GM21423 (cell line): ENCODE results near the gene CPA1.
"Not testable (repeated sequence)": the region's sequence is repeated elsewhere in the genome, so short reads cannot be mapped to it uniquely, and the experiment has no call there.

Source experiments
- ATAC-seq: cut with Tn5 transposase; IDR thresholded peaks from one replicate; pipeline ENCODE4 v1.9.1; 2021; ENCODE audit warnings: mild to moderate bottlenecking, moderate library complexity; ENCODE audit not compliant: unreplicated experiment

CPA1 gene

DNA sequence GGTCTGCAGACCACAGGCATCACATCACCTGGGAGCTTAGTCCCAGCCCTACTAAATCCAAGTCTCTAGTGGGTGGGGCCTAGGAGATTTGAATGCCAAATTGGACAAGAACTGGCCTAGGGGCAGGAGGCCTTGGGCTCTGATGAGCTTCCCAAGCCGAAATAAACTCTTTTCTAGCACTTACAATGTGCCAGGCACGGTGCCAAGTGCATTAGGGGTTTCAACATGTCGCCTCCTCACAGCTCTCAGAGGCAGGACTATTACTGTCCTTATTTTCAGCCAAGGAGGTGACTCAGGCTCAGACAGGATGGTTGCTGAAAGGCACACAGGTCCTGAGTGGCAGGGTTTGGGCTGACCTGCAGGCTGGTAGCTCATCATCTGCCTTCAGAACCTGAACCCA lies 9.2 kb upstream of the CPA1 start:
- no peak for ATAC-seq

- ATAC-seq, result no peak
Observed at GRCh38 chr7:130372402-130373165, 7.7 kb upstream of the CPA1 start.

- ATAC-seq, result no peak
Observed at GRCh38 chr7:130374507-130374906, 5.8 kb upstream of the CPA1 start.

- ATAC-seq, result not testable (repeated sequence)
Observed at GRCh38 chr7:130376461-130376860, 3.8 kb upstream of the CPA1 start.

DNA sequence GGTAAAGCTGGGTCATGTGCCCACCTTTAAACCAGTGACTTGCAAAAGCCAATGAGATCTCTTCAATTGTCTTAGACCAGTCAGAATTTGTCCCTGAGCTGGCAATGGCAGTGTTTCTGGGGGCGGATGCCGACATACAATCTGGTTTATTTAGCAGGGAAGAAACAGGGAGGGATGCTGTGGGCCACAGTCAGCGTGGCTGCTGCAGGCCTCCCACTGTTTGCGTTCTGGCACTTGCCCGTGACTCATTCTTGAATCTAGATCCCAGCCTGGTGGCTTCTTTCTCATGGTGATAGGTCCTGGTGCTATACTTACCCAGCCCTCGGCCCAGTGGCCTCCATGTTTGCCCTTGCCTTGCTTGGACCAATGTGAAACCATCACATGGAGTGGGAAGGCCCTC lies 3.1 kb upstream of the CPA1 start:
- ATAC-seq, result no peak

DNA sequence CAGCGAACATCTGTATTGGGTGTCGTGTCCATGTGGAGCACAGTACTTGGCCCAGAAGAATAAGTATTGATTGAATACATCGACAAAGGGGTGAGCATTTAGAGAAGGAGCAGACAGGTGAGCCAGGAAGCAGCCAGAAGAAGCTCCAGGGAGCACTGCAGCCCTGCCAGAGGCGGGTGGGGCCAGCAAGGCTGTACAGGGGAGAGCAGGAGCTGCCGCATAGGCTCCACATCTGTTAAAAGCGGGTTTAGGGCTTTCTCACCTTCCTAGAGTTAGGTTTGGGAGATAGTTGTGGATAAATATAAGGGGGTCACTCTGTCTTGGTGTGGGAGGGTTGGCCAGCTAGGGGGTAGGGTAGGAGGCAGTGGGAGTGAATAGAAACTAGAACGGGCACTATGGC lies 1.3 kb upstream of the CPA1 start:
- no peak for ATAC-seq

GRCh38 chr7:130379532-130379920 lies 768 bp upstream of the CPA1 start:
- no peak for ATAC-seq

- ATAC-seq, result no peak
Observed at GRCh38 chr7:130380861-130381455, 664 bp downstream of the CPA1 start.

- no peak for ATAC-seq
Observed at GRCh38 chr7:130381468-130382312, 1.4 kb downstream of the CPA1 start.

DNA sequence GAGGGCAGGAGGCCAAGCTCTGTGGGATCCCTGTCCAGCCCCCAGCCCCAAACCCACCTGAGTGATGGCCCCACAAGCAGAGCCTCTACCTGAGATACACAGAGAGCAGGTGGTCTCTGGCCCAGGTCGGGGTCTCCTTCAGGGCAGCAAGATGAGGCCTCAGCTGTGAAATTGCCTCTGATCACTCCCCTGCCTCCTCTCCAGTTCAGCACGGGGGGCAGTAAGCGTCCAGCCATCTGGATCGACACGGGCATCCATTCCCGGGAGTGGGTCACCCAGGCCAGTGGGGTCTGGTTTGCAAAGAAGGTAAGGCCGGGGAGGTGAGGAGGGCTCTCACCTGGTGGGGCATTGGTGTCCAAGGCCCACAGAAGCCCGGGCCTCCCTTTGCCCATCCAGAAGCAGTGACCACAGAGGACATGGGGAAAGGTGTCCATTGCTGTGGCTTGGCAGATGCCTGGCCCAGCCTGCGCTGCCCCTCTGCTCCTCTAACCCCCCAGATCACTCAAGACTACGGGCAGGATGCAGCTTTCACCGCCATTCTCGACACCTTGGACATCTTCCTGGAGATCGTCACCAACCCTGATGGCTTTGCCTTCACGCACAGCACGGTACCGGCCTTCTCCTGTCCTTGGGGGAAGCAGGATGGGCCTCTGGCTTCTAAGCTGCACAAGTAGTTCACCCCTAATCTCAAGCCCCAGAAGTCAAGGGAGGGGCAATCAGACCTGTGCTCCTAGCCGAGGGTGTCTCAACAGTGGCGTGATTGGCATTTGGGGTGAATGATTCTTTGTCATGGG lies 3.1 kb downstream of the CPA1 start:
- ATAC-seq, result no peak

DNA sequence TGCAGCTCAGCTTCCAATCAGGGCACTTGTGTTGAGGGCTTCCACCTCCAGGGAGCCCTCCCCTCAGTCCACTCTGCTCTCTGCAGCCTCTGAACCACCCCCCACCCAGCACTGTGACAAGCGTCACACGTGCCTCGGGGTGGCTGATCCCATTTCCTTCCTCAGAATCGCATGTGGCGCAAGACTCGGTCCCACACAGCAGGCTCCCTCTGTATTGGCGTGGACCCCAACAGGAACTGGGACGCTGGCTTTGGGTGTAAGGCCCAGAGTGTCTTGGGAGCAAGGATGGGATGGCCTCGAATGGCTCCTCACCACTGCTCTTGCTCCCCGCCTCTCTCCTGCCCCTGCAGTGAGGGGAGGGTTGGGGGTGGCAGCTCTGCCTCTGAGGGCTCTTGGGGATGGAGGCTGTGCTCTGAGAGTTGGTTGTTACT lies 4.1 kb downstream of the CPA1 start:
- ATAC-seq, result no peak

DNA sequence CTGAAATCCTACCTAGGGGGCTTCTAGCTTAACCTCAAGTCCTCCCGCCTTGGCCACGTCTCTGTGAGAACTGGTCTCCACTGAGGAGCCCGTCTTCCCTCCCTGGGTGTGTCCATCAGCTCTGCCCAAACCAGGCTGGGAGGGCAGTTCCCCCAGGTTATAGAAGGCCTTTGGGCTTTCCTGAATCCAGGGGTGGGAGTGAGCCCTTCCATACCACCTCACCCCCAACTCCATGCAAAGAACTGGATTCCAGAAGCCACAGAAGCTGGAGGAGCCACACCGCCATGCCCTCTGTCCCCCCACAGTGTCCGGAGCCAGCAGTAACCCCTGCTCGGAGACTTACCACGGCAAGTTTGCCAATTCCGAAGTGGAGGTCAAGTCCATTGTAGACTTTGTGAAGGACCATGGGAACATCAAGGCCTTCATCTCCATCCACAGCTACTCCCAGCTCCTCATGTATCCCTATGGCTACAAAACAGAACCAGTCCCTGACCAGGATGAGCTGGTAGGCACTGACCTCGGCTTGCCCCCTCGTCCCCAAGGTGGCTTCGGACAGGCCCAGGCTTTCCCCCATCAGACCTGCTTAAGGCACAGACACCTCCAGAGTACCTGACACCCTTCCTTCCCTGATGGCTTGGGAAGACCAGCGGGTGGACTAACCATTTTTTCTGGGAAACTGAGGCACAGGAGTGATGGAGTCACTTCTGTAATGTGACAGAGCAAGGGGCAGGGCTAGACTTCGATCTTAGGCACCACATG lies 4.7 kb downstream of the CPA1 start:
- ATAC-seq, result no peak

DNA sequence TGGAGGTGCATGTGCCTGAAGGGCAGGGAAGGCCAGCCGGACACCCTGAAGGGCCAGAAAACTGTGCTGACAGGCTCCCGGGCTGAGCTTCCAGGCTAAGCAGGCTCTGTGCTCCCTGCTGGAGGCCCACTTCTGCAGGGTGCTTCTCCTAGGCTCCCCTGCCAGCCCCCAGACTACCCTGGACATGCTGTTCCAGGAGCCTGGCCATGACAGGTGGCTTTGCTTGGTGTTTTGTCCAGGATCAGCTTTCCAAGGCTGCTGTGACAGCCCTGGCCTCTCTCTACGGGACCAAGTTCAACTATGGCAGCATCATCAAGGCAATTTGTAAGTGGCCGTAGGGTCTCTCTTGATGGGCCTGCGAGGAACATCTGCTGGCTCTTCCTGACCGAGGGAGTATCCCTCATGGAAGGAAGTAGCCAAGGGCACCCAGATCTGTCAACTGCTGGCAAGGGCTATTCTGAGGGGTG lies 5.3 kb downstream of the CPA1 start:
- no peak for ATAC-seq

DNA sequence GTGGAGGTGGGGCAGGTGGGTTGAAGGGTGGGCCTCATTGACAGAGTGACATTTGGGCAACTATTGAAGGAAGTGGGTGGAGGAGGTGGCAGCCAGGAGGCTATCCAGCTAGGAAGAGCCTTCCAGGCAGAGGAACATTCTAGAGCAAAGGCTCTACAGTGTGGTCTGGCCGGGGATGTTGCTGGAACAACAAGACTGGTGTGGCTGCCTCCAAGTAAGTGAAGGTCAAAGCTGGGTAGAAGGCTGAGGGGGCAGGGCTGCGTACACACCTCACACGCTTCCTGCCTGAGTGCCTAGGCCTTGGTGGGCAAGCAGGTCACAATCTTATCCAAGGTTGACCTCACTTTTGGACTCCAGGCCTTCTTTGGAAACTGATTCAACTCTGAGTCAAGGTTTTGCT lies 6.6 kb downstream of the CPA1 start:
- no peak for ATAC-seq

- ATAC-seq, result no peak
Observed at GRCh38 chr7:130387306-130387627, 7.0 kb downstream of the CPA1 start.

DNA sequence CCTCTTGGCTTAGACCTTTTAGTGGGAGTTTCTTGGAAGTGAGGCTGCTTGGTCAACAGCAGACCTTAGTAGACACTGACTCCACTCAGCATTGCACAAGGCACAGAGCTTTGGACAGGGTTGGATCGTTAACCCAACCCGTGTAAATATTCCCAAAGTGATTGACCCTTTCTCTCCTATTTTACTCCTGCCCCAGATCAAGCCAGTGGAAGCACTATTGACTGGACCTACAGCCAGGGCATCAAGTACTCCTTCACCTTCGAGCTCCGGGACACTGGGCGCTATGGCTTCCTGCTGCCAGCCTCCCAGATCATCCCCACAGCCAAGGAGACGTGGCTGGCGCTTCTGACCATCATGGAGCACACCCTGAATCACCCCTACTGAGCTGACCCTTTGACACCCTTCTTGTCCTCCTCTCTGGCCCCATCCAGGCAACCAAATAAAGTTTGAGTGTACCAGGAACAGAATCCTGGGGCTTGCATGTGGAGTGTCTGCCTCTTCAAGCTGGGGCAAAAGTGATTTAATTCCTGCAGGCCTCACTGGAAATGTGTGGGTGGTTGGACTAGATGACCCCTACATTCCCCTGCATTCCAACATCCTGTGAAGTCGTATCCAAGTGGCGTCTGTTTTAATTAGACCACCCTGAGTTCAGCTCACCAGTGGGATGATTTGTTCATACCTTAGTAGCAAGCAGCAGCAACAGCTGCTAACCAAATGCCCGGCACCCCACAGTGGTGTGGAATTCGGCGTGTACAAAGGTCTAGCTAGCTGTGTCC lies 7.5 kb downstream of the CPA1 start:
- no peak for ATAC-seq

DNA sequence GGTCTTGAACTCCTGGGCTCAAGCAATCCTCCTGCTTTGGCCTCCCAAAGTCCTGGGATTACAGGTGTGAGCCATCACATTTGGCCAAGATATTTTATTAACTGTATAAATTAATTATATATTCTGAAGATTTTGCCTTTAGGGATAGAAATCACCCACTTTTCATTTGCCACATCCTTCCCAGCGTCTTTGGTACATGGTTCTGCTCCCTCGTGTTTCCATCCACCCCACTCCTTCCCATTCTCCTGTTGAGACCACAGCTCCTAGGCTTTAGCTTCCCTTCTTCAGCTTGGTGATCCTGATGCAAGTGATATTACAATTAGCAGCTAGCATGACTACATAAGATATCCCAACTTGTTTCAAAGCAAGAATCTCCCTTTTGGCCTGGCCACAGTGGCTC lies 8.4 kb downstream of the CPA1 start:
- no peak for ATAC-seq

DNA sequence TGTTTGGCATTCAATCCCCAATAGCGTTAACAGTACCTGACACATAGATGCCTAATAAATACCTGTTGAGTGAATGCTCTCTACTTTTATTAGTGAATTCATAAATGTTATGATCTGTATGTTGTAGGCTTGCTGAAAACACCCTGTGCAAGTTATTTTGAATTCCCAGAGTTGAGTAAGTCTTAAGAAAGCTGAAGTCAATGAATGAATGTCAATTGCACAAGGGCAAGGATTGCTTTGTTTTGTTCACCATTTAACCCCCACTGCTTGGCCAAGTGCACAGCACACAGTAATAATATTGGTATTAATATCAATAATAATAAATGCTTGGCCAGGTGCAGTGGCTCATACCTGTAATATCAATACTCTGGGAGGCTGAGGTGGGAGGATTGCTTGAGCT lies 10.2 kb downstream of the CPA1 start:
- no peak for ATAC-seq

GRCh38 chr7:130393101-130393561 lies 12.8 kb downstream of the CPA1 start:
- ATAC-seq, result no peak
